Measurements from ENCODE around the gene BRD7. TPM values are rescaled to one million over a fixed set of nuclear protein-coding genes. Genes with fewer than 3 reads are reported as not detected.

BRD7 gene
- total and polyA plus RNA-seq, 2 of the 13 experiments (the other 11 are each of a cell fraction or from before 2014, with no cell fraction given): 82.3 to 149 TPM

DNA sequence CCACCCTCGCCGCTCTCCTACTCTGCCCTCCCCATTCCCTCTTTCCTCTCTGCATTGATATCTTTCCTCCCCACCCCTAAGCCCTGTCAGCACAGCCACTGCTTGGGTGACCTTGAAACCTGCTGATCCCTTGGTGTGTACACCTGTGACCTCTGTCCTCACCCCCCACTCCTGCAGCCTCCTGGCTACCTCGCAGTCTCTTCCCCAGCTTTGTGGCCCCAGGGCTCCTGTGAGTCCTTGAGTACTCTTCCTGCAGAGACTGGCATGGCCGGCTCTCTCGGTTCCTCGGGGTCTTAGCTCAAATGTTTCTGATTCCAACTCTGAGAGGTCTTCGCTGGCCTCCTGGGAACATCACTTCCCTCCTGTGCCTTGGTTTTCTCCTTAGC lies 70.7 kb downstream of the BRD7 start:
- Histone ChIP-seq H3K27me3 (ENCODE audit: control insufficient read depth in 1 of 2, insufficient read depth in 2 of 2, low read length in 2 of 2) (0 out of 5 replicates have a peak, but pooled peaks cover 0 to 4% of the 10 kb centered on the region in 2 experiments), H3K9ac (ENCODE audit: insufficient read depth, low read depth, low read length) (peak overlapping the region; percentile 1; the same call in 1 of the 2 replicates), H2AFZ (ENCODE audit: low read length) (no peak overlapping the region), H3K36me3 (replicated peaks in 1 of 2; ENCODE audit: control insufficient read depth in 1 of 2, insufficient read depth in 2 of 2, low read length in 2 of 2) (no peaks in the 10 kb centered on the region), H3K9me3 (ENCODE audit: low read length) (no peaks in the 10 kb centered on the region), H3K4me2 (ENCODE audit: low read depth, low read length) (peak overlapping the region; percentile 77), H4K20me1 (ENCODE audit: insufficient read depth, low read length) (no peaks in the 10 kb centered on the region), H3K4me1 (ENCODE audit: insufficient read depth, low read length) (peaks cover 61% of the 10 kb centered on the region), H3K4me3 (replicated peaks in 1 of 3; ENCODE audit: insufficient read depth in 1 of 3, low read depth in 2 of 3, low read length in 3 of 3) (peak overlapping the region; percentile 9 to 52 (median 21); a peak in 4 of 6 replicates), H3K79me2 (ENCODE audit: insufficient read depth, low read length) (no peaks in the 10 kb centered on the region), H3K27ac (ENCODE audit: extremely low read length, insufficient read depth, low read length) (peak overlapping the region; percentile 32)
- in situ Hi-C loops (cut with HindIII; ENCODE audit: extremely low pct_ligation_motif_present, low pct_unique_long_range_greater_than_20kb): no loop called here
- WGBS (ENCODE audit: low lambda C conversion rate): 19% methylated on average over 7 of the region's 7 CpGs
- CTCF ChIA-PET (ENCODE audit: low intra/inter-chr PET ratio, low total read pairs): no interaction called here
- no TSS peak for BruUV-seq (replicated peaks)
- FAIRE-seq: peak; percentile 92
- DNase-seq (ENCODE audit: low spot score): peak; percentile 71
- intact Hi-C loops (cut with micrococcal nuclease; ENCODE audit: unreplicated experiment): no loop called here
- POLR2A ChIA-PET: interaction anchor here (0.6 to 2.1 kb wide), 5 partner anchors 9 to 56 kb away, joined by 4 to 13 read pairs (median 6); no protein-coding TSS in a partner anchor
- peak; percentile 50 for ATAC-seq
- TF ChIP-seq ZNF12 (CRISPR knock-in tag; IDR thresholded peaks at IDR 0.05) (no peak), POLR2AphosphoS5 (IDR thresholded peaks at IDR 0.05; ENCODE audit: low read depth, low read length) (no peak), KDM6A (CRISPR knock-in tag; IDR thresholded peaks at IDR 0.05; ENCODE audit: low read depth) (0 out of 2 replicates have a peak, but pooled peaks have one; percentile 17), ZNF629 (CRISPR knock-in tag; conservative IDR thresholded peaks at IDR 0.05) (peak; percentile 32; the same call in 1 of the 2 replicates), ZNF224 (CRISPR knock-in tag; IDR thresholded peaks at IDR 0.05) (peak; percentile 25; the same call in 1 of the 2 replicates), ZFP36L1 (CRISPR knock-in tag; IDR thresholded peaks at IDR 0.05) (no peak), NONO (IDR thresholded peaks at IDR 0.05) (no peak), NONO (CRISPR knock-in tag; conservative IDR thresholded peaks at IDR 0.05) (peak; percentile 86), KDM3A (CRISPR knock-in tag; IDR thresholded peaks at IDR 0.05; ENCODE audit: low read depth) (peak; percentile 12; the same call in 1 of the 2 replicates), ZNF740 (CRISPR knock-in tag; IDR thresholded peaks at IDR 0.05) (peak; percentile 95), TEAD3 (CRISPR knock-in tag; optimal IDR thresholded peaks at IDR 0.05; ENCODE audit: borderline replicate concordance) (peak; percentile 70), MBNL3 (CRISPR knock-in tag; conservative IDR thresholded peaks at IDR 0.05) (no peak), NFKB2 (CRISPR knock-in tag; IDR thresholded peaks at IDR 0.05; ENCODE audit: borderline replicate concordance) (0 out of 2 replicates have a peak, but pooled peaks have one; percentile 2), POGZ (CRISPR knock-in tag; IDR thresholded peaks at IDR 0.05) (0 out of 2 replicates have a peak, but pooled peaks have one; percentile 31), ISL2 (CRISPR knock-in tag; IDR thresholded peaks at IDR 0.05) (0 out of 2 replicates have a peak, but pooled peaks have one; percentile 34), ZNF207 (IDR thresholded peaks at IDR 0.05; ENCODE audit: borderline replicate concordance) (no peak), DRAP1 (CRISPR knock-in tag; IDR thresholded peaks at IDR 0.05) (no peak)
- TF ChIP-seq, protein P1, sequence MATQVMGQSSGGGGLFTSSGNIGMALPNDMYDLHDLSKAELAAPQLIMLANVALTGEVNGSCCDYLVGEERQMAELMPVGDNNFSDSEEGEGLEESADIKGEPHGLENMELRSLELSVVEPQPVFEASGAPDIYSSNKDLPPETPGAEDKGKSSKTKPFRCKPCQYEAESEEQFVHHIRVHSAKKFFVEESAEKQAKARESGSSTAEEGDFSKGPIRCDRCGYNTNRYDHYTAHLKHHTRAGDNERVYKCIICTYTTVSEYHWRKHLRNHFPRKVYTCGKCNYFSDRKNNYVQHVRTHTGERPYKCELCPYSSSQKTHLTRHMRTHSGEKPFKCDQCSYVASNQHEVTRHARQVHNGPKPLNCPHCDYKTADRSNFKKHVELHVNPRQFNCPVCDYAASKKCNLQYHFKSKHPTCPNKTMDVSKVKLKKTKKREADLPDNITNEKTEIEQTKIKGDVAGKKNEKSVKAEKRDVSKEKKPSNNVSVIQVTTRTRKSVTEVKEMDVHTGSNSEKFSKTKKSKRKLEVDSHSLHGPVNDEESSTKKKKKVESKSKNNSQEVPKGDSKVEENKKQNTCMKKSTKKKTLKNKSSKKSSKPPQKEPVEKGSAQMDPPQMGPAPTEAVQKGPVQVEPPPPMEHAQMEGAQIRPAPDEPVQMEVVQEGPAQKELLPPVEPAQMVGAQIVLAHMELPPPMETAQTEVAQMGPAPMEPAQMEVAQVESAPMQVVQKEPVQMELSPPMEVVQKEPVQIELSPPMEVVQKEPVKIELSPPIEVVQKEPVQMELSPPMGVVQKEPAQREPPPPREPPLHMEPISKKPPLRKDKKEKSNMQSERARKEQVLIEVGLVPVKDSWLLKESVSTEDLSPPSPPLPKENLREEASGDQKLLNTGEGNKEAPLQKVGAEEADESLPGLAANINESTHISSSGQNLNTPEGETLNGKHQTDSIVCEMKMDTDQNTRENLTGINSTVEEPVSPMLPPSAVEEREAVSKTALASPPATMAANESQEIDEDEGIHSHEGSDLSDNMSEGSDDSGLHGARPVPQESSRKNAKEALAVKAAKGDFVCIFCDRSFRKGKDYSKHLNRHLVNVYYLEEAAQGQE (IDR thresholded peaks at IDR 0.05; ENCODE audit: borderline replicate concordance in 1 of 2, low read depth in 1 of 2, low read length in 2 of 2): no peak
- TF ChIP-seq, protein P2, sequence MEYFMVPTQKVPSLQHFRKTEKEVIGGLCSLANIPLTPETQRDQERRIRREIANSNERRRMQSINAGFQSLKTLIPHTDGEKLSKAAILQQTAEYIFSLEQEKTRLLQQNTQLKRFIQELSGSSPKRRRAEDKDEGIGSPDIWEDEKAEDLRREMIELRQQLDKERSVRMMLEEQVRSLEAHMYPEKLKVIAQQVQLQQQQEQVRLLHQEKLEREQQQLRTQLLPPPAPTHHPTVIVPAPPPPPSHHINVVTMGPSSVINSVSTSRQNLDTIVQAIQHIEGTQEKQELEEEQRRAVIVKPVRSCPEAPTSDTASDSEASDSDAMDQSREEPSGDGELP (IDR thresholded peaks at IDR 0.05; ENCODE audit: borderline replicate concordance, low read depth): peak; percentile 83; the same call in 1 of the 2 replicates
- TF ChIP-seq, protein P3, sequence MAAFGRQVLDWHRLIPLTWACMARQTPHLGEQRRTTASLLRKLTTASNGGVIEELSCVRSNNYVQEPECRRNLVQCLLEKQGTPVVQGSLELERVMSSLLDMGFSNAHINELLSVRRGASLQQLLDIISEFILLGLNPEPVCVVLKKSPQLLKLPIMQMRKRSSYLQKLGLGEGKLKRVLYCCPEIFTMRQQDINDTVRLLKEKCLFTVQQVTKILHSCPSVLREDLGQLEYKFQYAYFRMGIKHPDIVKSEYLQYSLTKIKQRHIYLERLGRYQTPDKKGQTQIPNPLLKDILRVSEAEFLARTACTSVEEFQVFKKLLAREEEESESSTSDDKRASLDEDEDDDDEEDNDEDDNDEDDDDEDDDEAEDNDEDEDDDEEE (CRISPR knock-in tag; IDR thresholded peaks at IDR 0.05): no peak

All from HepG2 (cell line).